Inflammatory macrophage treated with lipopolysaccharide for 4 hours (primary cell): ENCODE data around the gene DNAI7.
A peak's percentile ranks its signal among the peaks of the same experiment; 100 is the strongest.

Experiments
- DNase-seq: peaks from one replicate; pipeline ENCODE4 v3.0.0-alpha.2; 2020

Gene DNAI7

DNA sequence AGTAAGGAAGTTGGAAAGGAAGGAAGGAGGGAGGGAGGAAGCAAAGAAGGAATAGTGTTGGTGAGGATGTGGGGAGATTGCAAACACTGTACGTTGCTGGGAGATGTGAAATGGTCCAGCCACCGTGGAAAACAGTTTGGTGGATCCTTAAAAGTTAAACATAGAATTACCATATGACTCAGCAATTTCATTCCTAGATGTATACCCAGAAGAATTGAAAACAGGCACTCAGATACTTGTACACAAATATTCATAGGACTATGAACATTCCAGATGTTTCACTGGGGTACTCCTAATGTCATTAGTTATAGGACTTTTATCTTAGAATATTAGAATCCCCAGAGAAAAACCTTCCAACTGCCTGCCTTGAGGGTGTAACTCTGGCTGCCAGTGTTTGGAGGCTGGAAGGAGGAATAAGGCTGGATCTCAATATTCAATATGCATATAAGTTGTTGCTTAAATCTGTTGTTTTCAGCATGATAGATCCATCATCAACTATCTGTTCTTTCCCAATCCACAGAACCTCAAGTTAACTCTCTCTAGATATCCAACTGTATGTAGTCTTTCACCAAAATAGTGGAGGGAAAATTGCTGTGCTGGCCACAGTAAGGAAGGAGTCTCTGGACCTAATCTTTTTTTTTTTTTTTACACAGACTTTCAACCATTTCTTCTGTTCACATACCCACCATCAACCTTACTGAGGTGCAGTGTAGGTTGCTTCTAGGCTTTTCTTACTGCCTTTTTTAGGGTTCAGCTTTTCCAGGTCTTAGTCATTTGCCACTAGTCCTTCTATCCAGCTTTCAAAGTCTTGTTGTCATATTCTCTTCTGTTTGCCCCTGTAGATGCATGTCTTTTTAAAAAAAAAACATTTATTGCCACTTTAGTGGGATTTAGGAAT, 94.5 kb downstream of the DNAI7 start:
- DNase-seq: no peak

DNA sequence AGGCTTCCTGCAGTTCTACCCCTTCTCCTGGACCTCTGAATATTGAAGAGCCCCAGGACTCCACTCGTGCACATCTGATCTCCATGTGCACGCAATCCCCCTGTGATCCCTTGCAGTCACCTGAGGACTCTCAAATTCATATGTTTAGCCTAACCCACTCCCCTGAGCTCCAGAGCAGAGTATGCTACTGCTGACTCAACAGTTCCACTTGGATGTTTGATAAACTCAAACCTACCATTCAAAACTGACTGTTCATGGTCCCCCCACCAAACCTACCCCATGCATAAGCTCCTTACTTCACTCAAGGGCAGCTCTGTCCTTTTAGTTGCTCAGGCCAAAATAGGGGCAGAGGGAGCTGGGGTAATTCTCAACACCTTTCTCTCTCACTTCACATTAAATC, 96.0 kb downstream of the DNAI7 start:
- no peak for DNase-seq

DNA sequence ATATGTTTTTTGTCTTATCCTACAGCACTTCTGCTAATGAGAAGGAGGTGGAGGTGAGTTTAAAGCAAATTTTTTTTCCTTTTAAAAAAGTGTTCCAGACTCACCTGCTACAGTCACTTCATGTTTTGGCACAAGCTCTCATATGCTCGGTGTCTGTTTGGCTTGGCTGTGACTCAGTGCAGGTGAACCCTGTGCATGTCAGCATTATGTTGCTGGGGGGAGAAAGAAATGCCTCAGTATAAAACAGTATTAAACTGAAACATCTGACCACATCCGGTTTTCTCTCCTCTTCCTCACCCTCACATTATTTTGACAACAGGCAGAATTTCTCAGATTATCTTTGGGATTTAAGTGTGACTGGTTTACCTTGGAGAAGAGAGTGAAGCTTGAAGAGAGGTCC, 105.2 kb downstream of the DNAI7 start:
- no peak for DNase-seq

DNA sequence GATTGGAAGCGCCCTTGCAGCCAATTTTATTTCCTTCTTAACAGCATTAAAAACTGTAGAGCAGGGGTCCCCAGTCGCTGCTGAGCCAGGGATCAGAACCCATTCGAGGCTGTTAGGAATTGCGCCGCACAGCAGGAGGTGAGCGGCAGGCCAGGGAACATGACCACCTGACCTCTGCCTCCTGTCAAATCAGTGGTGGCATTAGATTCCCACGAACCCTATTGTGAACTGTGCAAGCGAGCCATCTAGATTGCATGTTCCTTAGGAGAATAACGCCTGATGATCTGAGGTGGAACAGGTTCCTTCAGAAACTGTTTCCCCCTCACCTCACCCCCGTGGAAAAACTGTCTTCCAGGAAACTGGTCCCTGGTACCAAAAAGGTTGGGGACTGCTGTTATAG, 107.4 kb downstream of the DNAI7 start:
- no peak for DNase-seq

DNA sequence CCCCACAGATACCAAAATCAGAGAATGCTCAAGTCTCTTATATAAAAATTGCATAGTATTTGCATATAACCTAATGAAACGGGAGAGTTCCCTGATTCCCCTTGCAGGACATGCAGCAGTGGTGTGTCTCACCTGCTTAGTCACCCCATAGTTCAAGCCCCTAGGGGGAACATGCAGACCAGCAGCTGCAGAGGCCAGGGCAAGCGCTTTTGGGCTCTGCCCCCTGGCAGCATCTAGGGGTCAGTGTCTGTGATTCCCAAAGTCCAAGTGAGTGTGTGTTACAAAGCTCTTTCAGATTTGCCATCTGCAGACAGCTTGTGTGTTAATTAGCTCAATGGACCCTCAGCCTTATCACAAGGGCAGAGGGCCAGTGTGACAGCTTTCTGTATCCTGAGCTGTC, 110.1 kb downstream of the DNAI7 start:
- no peak for DNase-seq

DNA sequence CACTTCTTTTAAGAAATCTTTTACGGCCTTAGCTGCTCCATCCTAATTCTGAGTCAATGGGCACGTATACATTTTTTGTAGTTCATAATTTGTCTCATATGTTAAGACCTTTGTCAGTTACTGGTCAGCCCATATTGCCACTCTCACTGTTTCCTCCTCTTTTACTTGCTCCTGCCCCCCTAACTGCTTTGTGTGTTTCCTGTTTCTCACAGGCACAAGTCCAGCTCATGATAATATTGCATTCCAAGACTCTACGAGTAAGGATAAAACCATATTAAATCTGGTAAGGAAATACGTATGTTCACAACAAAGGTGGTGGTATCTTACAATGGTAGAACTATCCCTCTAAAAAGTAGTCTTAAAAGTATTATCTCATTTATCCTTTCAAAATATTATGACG, 111.7 kb downstream of the DNAI7 start:
- no peak for DNase-seq

DNA sequence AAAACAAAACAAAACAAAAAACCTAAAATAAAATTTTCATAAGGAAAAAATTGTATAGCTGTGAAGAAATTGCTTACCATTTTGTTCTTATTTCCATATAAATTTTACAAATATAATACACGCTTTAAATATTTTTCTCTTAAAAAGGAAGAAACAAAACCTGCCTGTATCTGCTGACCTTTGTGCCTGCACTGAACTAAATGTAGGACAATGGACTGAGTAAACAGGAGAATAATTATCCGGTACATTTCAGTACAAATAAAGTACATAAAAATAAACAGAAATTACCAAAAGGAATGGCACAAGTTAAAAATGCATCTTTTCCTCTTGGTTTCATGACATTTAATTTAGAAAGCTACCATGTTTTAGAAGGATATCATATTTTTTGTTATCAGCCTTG, 112.3 kb downstream of the DNAI7 start:
- DNase-seq: no peak

DNA sequence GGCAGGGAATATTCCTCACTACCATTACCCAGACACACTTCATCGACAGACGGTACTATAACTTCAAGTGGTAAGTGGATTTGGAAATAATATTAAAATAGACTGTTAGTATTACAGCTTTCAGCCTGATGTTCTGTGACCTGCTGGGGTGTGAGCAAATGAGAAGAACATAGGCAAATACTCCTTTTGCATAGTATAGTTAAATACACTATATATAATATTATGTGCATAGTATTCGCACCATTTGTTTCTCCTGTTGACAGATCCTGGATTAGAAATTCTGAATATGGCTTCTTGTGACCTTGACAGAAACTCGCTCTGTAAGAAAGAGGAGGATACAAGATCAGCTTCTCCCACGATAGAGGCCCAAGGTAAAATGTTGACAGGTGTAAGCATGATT, 115.6 kb downstream of the DNAI7 start:
- DNase-seq: no peak

DNA sequence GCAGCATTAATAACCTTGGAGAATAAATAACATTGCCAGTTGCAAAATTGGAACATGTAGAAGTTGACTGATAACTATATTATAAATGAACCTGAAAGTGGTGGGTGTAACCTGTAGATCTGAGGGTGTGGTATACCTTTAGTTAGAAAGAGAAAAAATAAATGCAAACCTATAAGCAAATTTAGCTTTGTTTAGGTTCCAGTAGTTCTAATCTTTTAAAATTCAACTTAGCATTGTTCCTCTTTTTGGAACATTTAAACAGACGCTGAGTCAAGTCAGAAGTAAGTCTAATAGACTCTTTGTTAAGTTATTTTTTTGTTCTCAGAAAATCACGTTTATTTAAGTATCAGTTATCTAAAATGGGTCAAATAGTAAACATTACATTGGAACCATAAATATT, 120.0 kb downstream of the DNAI7 start:
- peak; percentile 33 for DNase-seq

DNA sequence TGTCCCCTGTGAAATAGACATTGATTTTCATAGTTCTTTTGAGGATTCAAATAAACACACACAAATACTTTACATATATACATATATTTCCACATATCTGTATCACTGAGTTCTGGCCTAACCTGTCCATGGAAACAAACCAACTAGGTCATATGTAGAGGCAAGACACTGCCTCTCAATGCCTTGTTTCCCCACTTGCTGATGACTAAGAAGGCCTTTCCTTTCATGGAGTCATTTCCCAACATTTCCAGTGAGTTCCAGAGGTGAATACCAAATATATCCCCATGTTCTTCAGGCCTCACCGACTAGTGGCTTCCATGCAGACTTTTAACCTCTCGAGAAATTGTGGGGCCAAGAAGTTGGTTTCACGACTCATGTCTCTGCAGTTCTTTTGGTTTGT, 120.8 kb downstream of the DNAI7 start:
- no peak for DNase-seq

DNA sequence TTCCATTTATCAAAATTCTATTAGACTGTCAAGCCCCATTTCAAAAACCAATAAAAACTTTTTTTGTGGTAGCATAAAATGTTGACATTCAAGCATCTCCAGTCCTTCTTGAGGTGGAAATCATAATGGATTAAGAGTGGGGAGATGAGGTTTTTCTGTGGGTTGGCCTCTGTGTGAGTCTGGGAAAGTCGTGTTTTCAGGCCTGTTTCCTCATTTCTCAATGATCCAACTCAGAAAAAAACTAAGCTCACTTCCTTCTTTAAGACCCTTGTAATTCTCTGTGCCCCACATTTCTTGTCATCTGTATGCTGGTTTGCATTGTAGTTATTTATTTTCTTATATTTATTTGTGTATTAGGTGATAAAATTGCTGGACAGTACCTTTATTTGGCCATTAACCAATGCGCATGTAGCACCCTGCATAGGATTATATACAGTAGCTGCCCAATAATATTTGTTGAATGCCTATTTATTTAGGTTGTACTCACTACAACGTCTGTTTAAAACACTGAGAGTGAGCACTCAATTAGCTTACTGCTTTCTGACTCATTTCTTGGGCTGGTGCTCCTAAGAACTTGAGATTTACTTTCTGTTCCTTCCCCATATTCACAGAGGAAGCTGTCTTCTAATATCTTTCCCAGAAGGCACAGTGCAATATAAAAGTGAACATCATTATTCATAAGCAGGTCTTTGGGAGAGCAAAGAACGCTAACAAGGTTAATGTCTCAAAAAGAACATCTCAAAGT, 121.9 kb downstream of the DNAI7 start:
- DNase-seq: peak; percentile 79

DNA sequence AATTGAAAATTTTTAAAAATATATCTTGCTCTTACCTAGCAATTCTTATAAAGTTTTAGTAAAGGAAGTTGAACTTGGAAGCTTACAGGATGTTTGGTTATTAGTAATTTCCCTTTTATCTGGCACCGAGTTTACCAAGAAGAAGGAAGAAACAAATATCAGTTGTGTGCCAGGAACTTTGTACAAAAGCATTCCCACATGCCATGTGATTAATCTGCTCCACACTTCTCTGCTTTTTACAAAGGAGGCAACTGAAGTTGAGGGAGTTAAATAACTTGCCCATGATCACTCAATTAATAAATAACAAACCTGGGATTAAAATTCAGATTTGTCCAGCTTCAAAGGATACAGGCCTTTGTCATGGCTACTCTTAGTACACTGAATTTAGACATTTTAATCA, 123.6 kb downstream of the DNAI7 start:
- DNase-seq: peak; percentile 20

DNA sequence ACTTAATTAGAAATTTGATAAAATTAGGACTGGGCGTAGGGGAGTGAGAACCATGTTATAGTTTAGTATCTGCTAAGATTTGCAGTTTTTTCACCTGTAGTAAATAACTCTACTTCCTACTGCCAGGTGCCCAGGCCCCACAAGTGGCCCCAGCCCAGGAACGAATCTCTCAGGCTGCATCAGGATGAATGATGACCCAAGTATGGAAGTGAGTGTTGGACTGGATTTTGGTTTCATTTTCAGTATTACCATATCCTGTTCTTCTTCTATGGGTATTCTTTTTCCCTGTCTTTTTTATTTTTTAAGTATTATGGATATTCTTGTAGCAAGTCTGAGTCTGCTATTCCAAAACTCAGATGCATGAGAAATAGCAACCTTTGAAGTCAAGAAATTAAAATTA, 125.7 kb downstream of the DNAI7 start:
- peak; percentile 47 for DNase-seq

DNA sequence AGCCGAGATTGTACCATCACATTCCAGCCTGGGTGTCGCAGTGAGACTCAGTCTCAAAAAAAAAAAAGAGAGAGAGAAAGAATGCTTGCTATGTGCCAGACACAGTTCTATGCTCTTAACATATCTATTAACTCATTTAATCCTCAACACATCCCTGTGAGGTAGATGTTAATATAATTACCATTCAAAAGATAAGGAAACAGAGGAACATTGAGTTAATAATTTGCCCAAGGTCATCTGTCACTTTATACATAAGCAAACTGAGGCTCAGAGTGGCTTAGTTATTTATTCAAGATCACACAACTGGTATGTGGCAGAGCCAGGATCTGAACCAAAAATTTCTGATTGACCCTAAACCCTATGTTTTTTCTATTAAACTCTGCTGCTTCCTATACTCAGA, 129.9 kb downstream of the DNAI7 start:
- no peak for DNase-seq

DNA sequence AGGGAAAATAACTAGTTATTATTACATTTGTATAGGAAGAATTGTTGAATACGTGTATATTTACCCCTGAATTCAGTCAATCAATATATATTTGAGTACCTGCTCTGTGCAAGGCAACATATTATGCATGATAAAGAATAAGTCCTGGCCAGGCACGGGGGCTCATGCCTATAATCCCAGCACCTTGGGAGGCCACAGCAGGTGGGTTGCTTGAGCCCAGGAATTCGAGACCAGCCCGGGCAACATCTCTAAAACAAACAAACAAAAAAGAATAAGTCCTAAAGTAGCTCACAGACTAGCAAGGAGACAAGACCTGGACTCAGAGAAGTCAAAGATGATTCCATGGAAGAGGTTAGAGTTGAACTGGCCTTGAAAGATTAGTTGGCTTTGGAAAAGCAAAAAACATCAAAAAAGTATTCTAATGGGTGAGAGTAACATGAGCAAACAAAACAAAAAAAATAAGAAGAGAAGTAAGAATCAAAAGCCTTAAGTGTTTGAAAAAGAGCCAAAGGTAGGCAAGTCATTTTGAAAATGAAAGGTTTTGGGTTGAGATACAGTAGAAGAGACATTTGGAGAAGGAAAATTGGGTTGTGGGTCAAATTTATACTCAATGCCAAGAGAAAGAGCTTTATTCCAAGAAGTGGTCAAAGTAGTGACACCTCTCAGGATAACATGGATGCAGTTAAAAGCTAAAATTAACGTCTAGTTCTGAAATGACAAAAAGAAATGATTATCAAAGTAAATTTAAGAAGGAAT, 130.9 kb downstream of the DNAI7 start:
- no peak for DNase-seq

DNA sequence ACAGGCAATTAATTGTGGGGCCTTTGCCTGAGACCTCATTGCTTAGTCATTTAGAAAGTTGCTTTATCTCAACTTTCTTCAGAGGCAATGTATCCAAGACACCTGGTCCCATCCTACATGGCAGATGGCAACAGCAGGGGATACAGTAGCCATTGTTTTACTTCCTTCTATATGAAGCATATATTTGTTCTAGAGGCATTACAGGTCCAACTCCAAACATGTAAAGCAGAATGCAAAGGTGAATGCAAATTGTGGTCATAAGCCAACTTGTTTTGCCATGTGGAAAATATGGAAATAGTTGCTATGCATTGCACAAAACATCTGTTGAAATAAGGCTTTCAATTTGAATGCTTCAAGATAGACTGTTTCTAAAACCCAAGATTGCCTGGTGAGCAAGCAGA, 136.3 kb downstream of the DNAI7 start:
- peak; percentile 54 for DNase-seq
